ENCODE data around the gene TNRC6A.

GRCh38 chr16:24834459-24835335, 105.2 kb downstream of the TNRC6A start:
- TF ChIP-seq POLR2A (IDR thresholded peaks at IDR 0.05) = no peak
- TF ChIP-seq CTCF (IDR thresholded peaks at IDR 0.05) = peak; percentile 39 to 54 (median 42)

Data from right lobe of liver (tissue), 4 donors.